ENCODE data around the gene TCF4.
A peak's percentile ranks its signal among the peaks of the same experiment; 100 is the strongest.

Gene TCF4

GRCh38 chr18:55343396-55344073, 244.5 kb downstream of the TCF4 start:
- peak; percentile 74 for ATAC-seq
- no peak for TF ChIP-seq PPARA (CRISPR knock-in tag; IDR thresholded peaks at IDR 0.05; ENCODE audit: borderline replicate concordance)
- no peak for TF ChIP-seq TCF4 (CRISPR knock-in tag; IDR thresholded peaks at IDR 0.05; ENCODE audit: borderline replicate concordance)
- TF ChIP-seq ZFP3 (CRISPR knock-in tag; IDR thresholded peaks at IDR 0.05): 0 out of 2 replicates have a peak, but pooled peaks have one; percentile 47

GRCh38 chr18:55340998-55341397, 247.0 kb downstream of the TCF4 start:
- ATAC-seq: no peak
- TF ChIP-seq CSRNP3 (CRISPR knock-in tag; IDR thresholded peaks at IDR 0.05) (no peak), BACH2 (CRISPR knock-in tag; IDR thresholded peaks at IDR 0.05; ENCODE audit: borderline replicate concordance) (no peak), SNAI2 (CRISPR knock-in tag; IDR thresholded peaks at IDR 0.05) (no peak), CSDC2 (CRISPR knock-in tag; IDR thresholded peaks at IDR 0.05) (no peak), RARB (CRISPR knock-in tag; IDR thresholded peaks at IDR 0.05) (no peak), TOX (CRISPR knock-in tag; IDR thresholded peaks at IDR 0.05; ENCODE audit: borderline replicate concordance) (no peak)

- no peak for TF ChIP-seq POU6F1 (CRISPR knock-in tag; IDR thresholded peaks at IDR 0.05; ENCODE audit: borderline replicate concordance, low read depth)
- TF ChIP-seq ZNF565 (CRISPR knock-in tag; conservative IDR thresholded peaks at IDR 0.05; ENCODE audit: low read depth): no peak
- TF ChIP-seq TOX (CRISPR knock-in tag; IDR thresholded peaks at IDR 0.05; ENCODE audit: borderline replicate concordance): no peak
- TF ChIP-seq ZC3H10 (CRISPR knock-in tag; IDR thresholded peaks at IDR 0.05): no peak
- no peak for TF ChIP-seq ZFP3 (CRISPR knock-in tag; IDR thresholded peaks at IDR 0.05)
- no peak for TF ChIP-seq ZNF70 (CRISPR knock-in tag; IDR thresholded peaks at IDR 0.05)
- no peak for TF ChIP-seq ISL1 (CRISPR knock-in tag; IDR thresholded peaks at IDR 0.05)
- TF ChIP-seq ARNTL (CRISPR knock-in tag; IDR thresholded peaks at IDR 0.05; ENCODE audit: borderline replicate concordance, low read depth): no peak
- TF ChIP-seq SNAI2 (CRISPR knock-in tag; IDR thresholded peaks at IDR 0.05): no peak
- ATAC-seq: no peak
These were observed 248.0 kb downstream of the TCF4 start for GRCh38 chr18:55339990-55340389.

- peak; percentile 42 for ATAC-seq
- TF ChIP-seq CREB5 (CRISPR knock-in tag; IDR thresholded peaks at IDR 0.05; ENCODE audit: low read depth) (no peak), TSHZ2 (CRISPR knock-in tag; IDR thresholded peaks at IDR 0.05) (no peak), SNAI2 (CRISPR knock-in tag; IDR thresholded peaks at IDR 0.05) (0 out of 2 replicates have a peak, but pooled peaks have one; percentile 29), ISL1 (CRISPR knock-in tag; IDR thresholded peaks at IDR 0.05) (peak; percentile 39; the same call in 1 of the 2 replicates), PATZ1 (CRISPR knock-in tag; IDR thresholded peaks at IDR 0.05; ENCODE audit: borderline replicate concordance) (no peak), ZFP30 (CRISPR knock-in tag; IDR thresholded peaks at IDR 0.05) (no peak), ARNTL (CRISPR knock-in tag; IDR thresholded peaks at IDR 0.05; ENCODE audit: borderline replicate concordance, low read depth) (no peak), CSRNP3 (CRISPR knock-in tag; IDR thresholded peaks at IDR 0.05) (no peak), OSR1 (CRISPR knock-in tag; IDR thresholded peaks at IDR 0.05) (no peak), ESRRG (CRISPR knock-in tag; IDR thresholded peaks at IDR 0.05) (no peak), ZFP3 (CRISPR knock-in tag; IDR thresholded peaks at IDR 0.05) (no peak), CSDC2 (CRISPR knock-in tag; IDR thresholded peaks at IDR 0.05) (no peak), POU6F1 (CRISPR knock-in tag; IDR thresholded peaks at IDR 0.05; ENCODE audit: borderline replicate concordance, low read depth) (no peak), ZNF8 (CRISPR knock-in tag; IDR thresholded peaks at IDR 0.05) (no peak), PPARA (CRISPR knock-in tag; IDR thresholded peaks at IDR 0.05; ENCODE audit: borderline replicate concordance) (no peak)
These were observed 248.9 kb downstream of the TCF4 start for GRCh38 chr18:55338978-55339650.

Measured in SK-N-SH treated with all-trans-retinoic acid at 6 μM for 48 hours (cell line).